Fibroblast of pulmonary artery (primary cell): ENCODE data around the gene CELF3.

ENCODE experiments used
- DNase-seq: peaks from one replicate; pipeline ENCODE4 v3.0.0-alpha.2; 2010; ENCODE audit warnings: low read depth
- H3K4me3 ChIP-seq: replicated peaks from 2 replicates; pipeline ENCODE4 v1.5.1; 2011; ENCODE audit warnings: low read depth, mild to moderate bottlenecking, control low read depth, low read length, moderate library complexity
- CTCF ChIP-seq: IDR thresholded peaks from 2 replicates; pipeline ENCODE4 v1.5.1; 2011; ENCODE audit warnings: mild to moderate bottlenecking, control low read depth, low read length, inconsistent platforms; ENCODE audit errors: missing control alignments

Gene CELF3

GRCh38 chr1:151708891-151709290 lies 7.7 kb downstream of the CELF3 start:
- TF ChIP-seq CTCF, result no peak
- no peak for DNase-seq
- H3K4me3 ChIP-seq, result no peak overlapping the region

GRCh38 chr1:151707541-151708065 lies 9.0 kb downstream of the CELF3 start:
- no peak overlapping the region for H3K4me3 ChIP-seq
- TF ChIP-seq CTCF, result no peak
- DNase-seq, result no peak

DNA sequence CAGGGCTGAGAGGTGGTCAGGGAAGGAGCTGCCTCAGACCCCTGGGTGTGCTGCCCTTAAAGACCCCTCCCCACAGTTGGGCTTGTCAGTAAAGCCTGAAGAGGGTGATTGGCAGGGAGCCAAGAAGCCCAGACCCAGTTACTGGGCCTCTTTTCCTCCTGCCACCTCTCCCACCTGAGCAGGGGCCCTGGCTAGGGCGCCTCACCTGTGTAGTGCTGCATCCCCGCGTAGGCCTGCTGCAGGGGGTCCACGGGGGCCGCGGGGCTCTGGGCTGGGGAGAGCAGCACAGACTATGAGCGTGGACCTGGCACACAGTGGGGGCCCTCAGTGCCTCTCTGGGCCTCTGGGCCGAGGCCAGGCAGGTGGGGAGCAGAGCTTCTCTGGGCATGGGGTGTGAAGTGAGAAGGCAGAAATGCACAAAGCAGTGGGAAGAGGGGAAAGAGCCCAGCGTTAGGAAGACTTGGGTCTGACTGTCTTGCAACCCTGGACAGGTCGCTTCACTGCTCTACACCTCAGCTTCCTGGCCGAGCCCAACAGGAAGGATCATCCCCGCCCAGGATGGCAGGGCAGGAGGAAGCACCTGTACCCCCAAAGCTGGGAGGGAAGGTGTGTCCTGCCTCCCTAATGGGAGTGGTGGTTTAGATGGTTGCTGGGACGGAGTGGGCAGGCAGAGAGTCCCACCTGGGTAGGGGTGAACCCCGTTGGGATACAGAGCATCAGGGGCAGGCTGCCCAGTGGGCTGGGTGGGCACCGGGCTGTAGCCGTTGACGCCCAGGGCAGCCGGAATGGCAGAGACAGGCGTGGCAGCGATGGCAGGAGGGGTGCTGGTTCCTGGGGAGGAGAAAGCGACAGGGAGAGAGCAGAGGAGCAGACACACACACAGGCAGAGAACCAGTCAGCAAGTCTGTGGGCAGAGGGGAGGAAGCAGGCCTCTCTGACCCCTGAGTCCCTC lies 9.9 kb downstream of the CELF3 start:
- H3K4me3 ChIP-seq, result no peak overlapping the region
- DNase-seq, result no peak
- TF ChIP-seq CTCF, result no peak

- no peak for DNase-seq
- TF ChIP-seq CTCF, result no peak
Measured at GRCh38 chr1:151705753-151706463, 10.7 kb downstream of the CELF3 start.

GRCh38 chr1:151705146-151705545 lies 11.5 kb downstream of the CELF3 start:
- DNase-seq, result no peak
- TF ChIP-seq CTCF, result no peak
- no peak overlapping the region for H3K4me3 ChIP-seq

More at GRCh38 chr1:151705753-151706463, 10.7 kb downstream of the CELF3 start:
- no peak overlapping the region for H3K4me3 ChIP-seq

DNA sequence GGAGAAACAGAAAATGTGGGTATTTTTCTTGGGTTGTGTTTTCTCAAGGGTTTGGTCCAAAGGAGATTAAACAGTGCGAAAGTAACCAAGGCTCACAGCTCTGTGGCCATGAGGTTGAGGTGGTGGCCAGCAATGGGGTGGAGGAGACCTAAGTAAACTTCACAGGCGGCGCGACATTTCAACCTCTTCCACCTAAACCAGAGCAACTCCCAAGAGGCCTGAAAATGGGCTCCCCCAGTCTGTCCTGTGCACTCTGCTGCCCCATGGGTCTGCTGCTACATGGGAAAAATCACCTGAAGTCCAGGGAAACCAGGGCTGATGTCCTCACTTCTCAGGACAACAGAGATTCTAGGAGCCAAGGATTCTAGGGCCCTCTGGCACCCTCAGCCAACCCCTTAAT lies 12.4 kb downstream of the CELF3 start:
- H3K4me3 ChIP-seq, result no peak overlapping the region
- no peak for DNase-seq
- TF ChIP-seq CTCF, result no peak
